Upper lobe of left lung (tissue), 6 donors: ENCODE measurements around the gene TMEM74B. TPM values are rescaled to one million over a fixed set of nuclear protein-coding genes. Genes with fewer than 3 reads are reported as not detected.
A peak's percentile ranks its signal among the peaks of the same experiment; 100 is the strongest.

Source experiments
- ATAC-seq, 2 donors: fragments of 200-7000 bp; cut with Tn5 transposase; one replicate each; pipeline ENCODE4 v1.9.1; 2022; ENCODE audit warnings: mild to moderate bottlenecking in 2 of 2, moderate library complexity in 2 of 2; ENCODE audit not compliant: low FRiP score in 2 of 2
- DNase-seq, 2 donors: peaks; one replicate each; pipeline ENCODE4 v3.0.0-alpha.2; 2019 to 2020
- H3K27ac ChIP-seq, 4 donors: fragments of 200-600 bp; sonication (generic); one replicate each; pipeline ENCODE4 v1.5.1; 2016 to 2019
- H3K27me3 ChIP-seq, 4 donors: fragments of 200-600 bp; sonication (generic); one replicate each; pipeline ENCODE4 v1.5.1; 2017 to 2019
- H3K36me3 ChIP-seq, 4 donors: fragments of 200-600 bp; sonication (generic); one replicate each; pipeline ENCODE4 v1.5.1; 2016 to 2019
- H3K4me1 ChIP-seq, 4 donors: fragments of 200-600 bp; sonication (generic); one replicate each; pipeline ENCODE4 v1.5.1; 2018 to 2019
- H3K4me3 ChIP-seq, 4 donors: fragments of 200-600 bp; sonication (generic); one replicate each; pipeline ENCODE4 v1.5.1; 2017 to 2019; ENCODE audit warnings: mild to moderate bottlenecking in 2 of 4, moderate library complexity in 1 of 4
- H3K9me3 ChIP-seq, 4 donors: fragments of 200-600 bp; sonication (generic); one replicate each; pipeline ENCODE4 v1.5.1; 2018 to 2019
- CTCF ChIP-seq, 6 experiments: fragments of 450-650 bp in 4 of 6; fragments of 200-600 bp in 2 of 6; sonication (generic) in 2 of 6; IDR thresholded peaks; one replicate each; pipeline ENCODE4 v1.5.1; 2016 to 2019; ENCODE audit warnings: antibody characterized with exemption in 6 of 6
- EP300 ChIP-seq, 4 donors: sonication (generic); formaldehyde crosslinking; IDR thresholded peaks; one replicate each; pipeline ENCODE4 v1.5.1; 2017; ENCODE audit warnings: antibody characterized with exemption in 4 of 4, control low read depth in 2 of 4
- POLR2A ChIP-seq, 4 donors: fragments of 450-650 bp; IDR thresholded peaks; one replicate each; pipeline ENCODE4 v1.5.1; 2016 to 2017; ENCODE audit warnings: antibody characterized with exemption in 4 of 4, mild to moderate bottlenecking in 2 of 4
- POLR2AphosphoS5 ChIP-seq, 2 donors: sonication (generic); formaldehyde crosslinking; IDR thresholded peaks; one replicate each; pipeline ENCODE4 v1.5.1; 2017; ENCODE audit warnings: antibody characterized with exemption in 2 of 2
- WGBS, 2 donors: methylation state at CpG; one replicate each; pipeline ENCODE4 v1.1.5; 2017 to 2018; 5-methylcytosine and 5-hydroxymethylcytosine counted together
- total RNA-seq, 6 donors: library from RNA; depleted of rRNA in 4 of 6; stranded (reverse); fragments of >200 nt in 4 of 6; gene quantifications; one replicate each; pipeline versions ENCODE4 v1.1.0 to v1.2.1, GENCODE V29; 2016 to 2021
- donor health status: DM: no; HTN: no; CAD: no; lungs with moderate emphysema.
- donor health status: DM: no; HTN: yes; CAD: no; lungs with severe emphysema.

TMEM74B gene
- total RNA-seq, 6 donors from 2014 or later, result 9.3 to 85.9 (median 11.5) TPM

GRCh38 chr20:1146957-1147356 lies 37.8 kb downstream of the TMEM74B start:
- TF ChIP-seq CTCF (IDR thresholded peaks at IDR 0.05), result no peak
- no peaks in the 10 kb centered on the region for H3K27me3 ChIP-seq
- ATAC-seq, result no peak
- no peaks in the 10 kb centered on the region for H3K4me1 ChIP-seq
- H3K4me3 ChIP-seq, result no peak overlapping the region
- WGBS, 2 donors, result 95% methylated on average over 5 of the region's 5 CpGs
- no peaks in the 10 kb centered on the region for H3K9me3 ChIP-seq
- peaks cover 0 to 64% (median 20%) of the 10 kb centered on the region in 4 donors for H3K36me3 ChIP-seq
- no peak for DNase-seq
- no peak overlapping the region for H3K27ac ChIP-seq

- ATAC-seq, result no peak
- H3K36me3 ChIP-seq, result peaks cover 0 to 72% (median 28%) of the 10 kb centered on the region in 4 donors
Measured at GRCh38 chr20:1144401-1145172, 40.2 kb downstream of the TMEM74B start.

GRCh38 chr20:1137236-1137635 lies 47.5 kb downstream of the TMEM74B start:
- no peaks in the 10 kb centered on the region for H3K4me1 ChIP-seq
- no peaks in the 10 kb centered on the region for H3K27me3 ChIP-seq
- peaks cover 17 to 82% (median 44%) of the 10 kb centered on the region in 4 donors for H3K36me3 ChIP-seq
- no peaks in the 10 kb centered on the region for H3K9me3 ChIP-seq
- no peak overlapping the region for H3K4me3 ChIP-seq
- WGBS, 2 donors, result 80 to 83% methylated on average over 4 of the region's 4 CpGs
- TF ChIP-seq CTCF (IDR thresholded peaks at IDR 0.05), result no peak
- no peak for TF ChIP-seq EP300 (IDR thresholded peaks at IDR 0.05)
- no peak for TF ChIP-seq POLR2AphosphoS5 (IDR thresholded peaks at IDR 0.05)
- no peak for TF ChIP-seq POLR2A (IDR thresholded peaks at IDR 0.05)
- DNase-seq (no peak), ATAC-seq (no peak)
- H3K27ac ChIP-seq, result no peak overlapping the region

More at GRCh38 chr20:1144401-1145172, 40.2 kb downstream of the TMEM74B start:
- TF ChIP-seq CTCF (IDR thresholded peaks at IDR 0.05) (no peak), POLR2AphosphoS5 (IDR thresholded peaks at IDR 0.05) (no peak), EP300 (IDR thresholded peaks at IDR 0.05) (no peak), POLR2A (IDR thresholded peaks at IDR 0.05) (no peak)
- DNase-seq, result no peak
- H3K27me3 ChIP-seq, result no peaks in the 10 kb centered on the region
- no peaks in the 10 kb centered on the region for H3K9me3 ChIP-seq
- WGBS, 2 donors, result 89 to 90% methylated on average over 10 of the region's 10 CpGs
- H3K27ac ChIP-seq, result no peak overlapping the region
- no peaks in the 10 kb centered on the region for H3K4me1 ChIP-seq
- H3K4me3 ChIP-seq, result no peak overlapping the region

- H3K9me3 ChIP-seq, result no peaks in the 10 kb centered on the region
- H3K4me1 ChIP-seq, result peaks cover 9 to 21% (median 14%) of the 10 kb centered on the region in 4 donors
- no peak for TF ChIP-seq EP300 (IDR thresholded peaks at IDR 0.05)
- peaks cover 17 to 83% (median 51%) of the 10 kb centered on the region in 4 donors for H3K36me3 ChIP-seq
- no peak overlapping the region for H3K4me3 ChIP-seq
- no peak for ATAC-seq
- H3K27ac ChIP-seq, result no peak overlapping the region
- WGBS, 2 donors, result 98 to 100% methylated on average over 3 to 12 of the region's 12 CpGs
- peak in 1 of 2 donors; percentile 78 for DNase-seq
- H3K27me3 ChIP-seq, result no peaks in the 10 kb centered on the region
Measured at GRCh38 chr20:1134836-1135235, 49.9 kb downstream of the TMEM74B start.

GRCh38 chr20:1134355-1134754 lies 50.4 kb downstream of the TMEM74B start:
- ATAC-seq, result no peak
- no peaks in the 10 kb centered on the region for H3K27me3 ChIP-seq
- DNase-seq, result no peak
- peaks cover 17 to 85% (median 51%) of the 10 kb centered on the region in 4 donors for H3K36me3 ChIP-seq
- TF ChIP-seq CTCF (IDR thresholded peaks at IDR 0.05) (no peak), EP300 (IDR thresholded peaks at IDR 0.05) (no peak), POLR2A (IDR thresholded peaks at IDR 0.05) (no peak), POLR2AphosphoS5 (IDR thresholded peaks at IDR 0.05) (no peak)
- peaks cover 9 to 21% (median 14%) of the 10 kb centered on the region in 4 donors for H3K4me1 ChIP-seq
- H3K4me3 ChIP-seq, result no peak overlapping the region
- H3K27ac ChIP-seq, result no peak overlapping the region
- H3K9me3 ChIP-seq, result no peaks in the 10 kb centered on the region
- 79 to 81% methylated on average over 2 of the region's 2 CpGs for WGBS, 2 donors
